Stimulated activated CD4-positive, alpha-beta T cell treated with anti-CD3 and anti-CD28 coated beads, Interleukin-4, amount 100 ng/mL, for 4 hours (primary cell): ENCODE data around the gene ACCSL.
A peak's percentile ranks its signal among the peaks of the same experiment; 100 is the strongest.

Source experiments
- DNase-seq, 2 experiments: peaks; one replicate each; pipeline ENCODE4 v3.0.0-alpha.2; 2020

Gene ACCSL

GRCh38 chr11:44018829-44019228 is 29.0 kb upstream of the ACCSL start:
- no peak for DNase-seq

DNA sequence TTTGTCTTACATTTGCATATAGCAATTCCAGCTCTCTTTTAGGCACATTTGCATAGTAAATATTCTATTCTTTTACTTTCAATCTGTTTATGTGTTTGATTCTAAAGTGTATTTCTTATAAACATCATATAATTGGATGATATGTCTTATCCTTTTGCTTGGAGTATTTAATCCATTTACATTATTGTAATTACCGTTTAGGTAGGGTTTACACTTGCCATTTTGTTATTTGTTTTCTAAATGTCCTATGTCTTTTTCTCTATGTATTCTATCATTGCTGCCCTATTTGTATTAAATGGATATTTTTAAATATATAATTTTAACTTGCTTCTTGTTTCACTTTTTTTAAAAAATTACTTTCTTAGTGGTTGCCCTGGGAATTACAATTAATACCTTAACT is 22.8 kb upstream of the ACCSL start:
- no peak for DNase-seq

DNA sequence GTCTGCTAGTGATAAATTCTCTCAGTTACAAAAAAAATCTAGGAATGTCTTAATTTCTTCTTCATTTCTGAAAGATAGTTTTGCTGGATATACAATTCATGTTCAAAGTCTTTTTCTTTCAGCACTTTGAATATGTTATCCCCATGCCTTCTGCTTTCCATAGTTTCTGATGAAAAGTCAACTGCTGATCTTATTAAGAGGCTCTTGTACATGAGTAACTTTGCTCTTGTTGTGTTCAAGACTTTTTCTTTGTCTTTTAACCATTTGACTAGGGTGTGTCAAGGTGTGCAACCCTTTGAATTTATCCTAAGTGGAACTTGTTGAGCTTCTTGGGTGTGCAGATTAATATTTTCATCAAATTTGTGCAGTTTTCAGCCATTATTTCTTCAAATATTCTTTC is 22.1 kb upstream of the ACCSL start:
- DNase-seq = no peak

- no peak for DNase-seq
Measured at GRCh38 chr11:44028401-44028800, 19.4 kb upstream of the ACCSL start.

DNA sequence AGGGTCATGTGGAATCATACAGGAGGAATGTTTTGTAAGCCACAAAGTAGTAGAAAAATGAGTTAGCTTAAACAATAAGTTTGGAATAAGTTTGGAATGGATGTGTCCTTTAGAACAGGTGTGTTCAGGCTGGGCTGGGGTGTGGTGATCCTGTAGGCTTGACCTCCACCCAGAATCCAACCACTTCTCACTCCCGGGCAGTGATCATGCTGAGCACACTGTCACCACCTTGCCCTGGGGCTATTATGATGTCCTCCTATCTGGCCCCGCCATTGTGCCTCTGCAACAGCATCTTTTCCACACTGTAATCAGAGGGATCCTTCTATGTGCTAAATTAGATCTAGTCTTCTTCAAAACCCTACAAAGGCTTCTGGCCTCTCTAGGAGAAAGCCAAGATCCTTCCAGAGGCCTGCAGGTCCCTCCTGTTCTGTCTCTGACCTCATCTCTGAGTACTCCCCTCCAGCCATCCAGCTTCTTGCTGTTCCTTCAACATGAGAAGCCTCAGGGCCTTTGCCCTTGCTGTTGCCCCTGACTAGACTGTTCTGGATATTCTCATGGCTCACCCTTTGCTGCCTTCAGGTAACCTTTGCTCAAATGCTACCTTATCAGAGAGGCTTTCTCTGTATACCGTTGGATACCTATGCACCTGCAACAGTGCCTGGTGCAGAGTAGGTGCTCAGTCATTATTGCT is 18.8 kb upstream of the ACCSL start:
- no peak for DNase-seq

- no peak for DNase-seq
Measured at GRCh38 chr11:44029507-44029845, 18.3 kb upstream of the ACCSL start.

GRCh38 chr11:44029977-44030911 is 17.5 kb upstream of the ACCSL start:
- no peak for DNase-seq

DNA sequence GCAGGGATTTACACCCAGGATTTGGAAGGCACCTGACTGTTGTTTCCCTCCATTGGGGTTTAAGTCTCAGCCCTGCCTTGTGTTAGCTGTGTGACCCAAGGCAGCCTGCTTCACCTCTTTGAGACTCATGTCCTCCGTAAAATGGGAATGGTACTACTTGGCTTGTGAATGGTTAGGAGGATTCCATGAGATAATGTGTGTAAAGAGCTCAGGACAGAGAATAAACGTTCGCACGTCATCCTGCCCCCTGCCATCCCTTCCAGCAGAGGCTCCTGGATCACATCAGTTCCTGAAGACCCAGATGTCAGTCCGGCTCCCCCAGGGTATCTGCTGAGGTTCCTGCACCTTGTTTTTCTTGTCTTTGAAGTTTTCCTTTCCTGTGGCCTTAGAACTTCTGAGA is 16.8 kb upstream of the ACCSL start:
- no peak for DNase-seq

GRCh38 chr11:44031549-44031948 is 16.2 kb upstream of the ACCSL start:
- DNase-seq = no peak

DNA sequence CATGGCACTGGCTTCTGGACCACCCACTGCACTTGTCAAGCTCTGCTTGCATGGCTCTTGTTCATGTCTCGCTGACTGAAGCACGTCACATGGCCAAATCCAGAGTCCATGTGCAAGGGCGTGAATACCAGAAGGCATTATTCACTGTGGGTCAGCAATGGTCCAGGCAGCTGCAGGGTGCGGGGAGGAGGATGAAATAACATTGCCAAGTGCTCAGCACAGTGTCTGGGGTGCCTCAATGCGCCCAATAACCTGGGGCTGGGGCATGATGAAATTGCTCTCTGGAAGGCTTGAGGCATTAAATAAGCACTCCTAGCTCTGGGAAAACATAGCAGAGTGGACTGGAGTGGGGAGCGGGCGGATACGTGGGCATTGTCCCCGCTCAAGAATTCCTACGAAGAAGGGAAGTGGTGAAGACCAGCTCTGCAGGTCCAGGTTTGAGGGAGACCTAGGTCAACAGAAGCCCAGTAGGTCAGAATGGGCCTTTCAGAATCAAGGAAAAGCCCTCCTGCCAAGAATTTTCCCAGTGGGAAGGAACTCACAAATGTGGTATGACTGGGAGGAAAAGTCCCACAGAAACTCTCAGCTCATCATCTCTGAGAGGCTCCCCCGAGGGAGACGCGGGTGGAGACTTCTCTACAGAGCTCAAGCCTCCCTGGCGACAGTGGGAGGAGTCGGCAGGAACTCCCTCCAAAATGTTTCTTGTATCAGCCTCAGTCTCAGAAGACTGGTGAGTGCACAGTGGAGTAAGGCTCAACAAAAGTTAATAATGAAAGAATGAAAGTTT is 15.3 kb upstream of the ACCSL start:
- DNase-seq = no peak

GRCh38 chr11:44033411-44033850 is 14.3 kb upstream of the ACCSL start:
- no peak for DNase-seq

DNA sequence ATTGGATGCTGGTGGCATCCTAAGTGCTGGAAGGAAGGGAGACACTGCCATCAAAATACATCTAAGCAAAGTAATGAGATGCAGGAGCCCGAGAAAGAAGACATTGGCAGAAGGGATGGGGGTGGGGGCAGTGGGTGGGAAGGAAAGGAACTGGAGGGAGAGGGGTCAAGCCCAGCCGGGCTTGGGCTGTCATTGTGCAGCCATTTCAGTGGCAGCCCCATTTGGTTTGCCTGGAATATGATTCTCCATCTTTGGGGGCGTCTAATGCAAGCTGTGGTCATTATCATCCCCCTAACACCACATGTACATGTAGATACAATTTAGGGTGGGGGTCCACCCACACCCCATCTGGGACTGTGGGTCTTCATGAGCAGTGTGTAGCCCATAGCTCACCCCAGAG is 13.9 kb upstream of the ACCSL start:
- DNase-seq = no peak

DNA sequence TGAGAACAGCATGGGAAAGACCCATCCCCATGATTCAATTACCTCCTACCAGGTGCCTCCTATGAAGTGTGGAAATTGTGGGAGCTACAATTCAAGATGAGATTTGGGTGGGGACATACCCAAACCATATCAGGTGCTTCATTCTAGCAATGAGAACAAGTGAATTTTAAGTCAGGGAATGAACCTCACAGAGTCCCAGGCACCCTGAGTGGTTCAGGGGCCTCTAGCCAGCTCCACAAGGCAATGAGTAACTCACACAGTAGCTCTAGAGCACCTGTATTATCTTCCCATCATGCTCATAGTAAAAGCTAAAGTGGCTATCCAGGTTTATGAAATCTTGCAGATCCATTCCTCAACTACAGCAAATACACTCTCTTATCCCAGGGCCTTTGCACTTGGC is 13.1 kb upstream of the ACCSL start:
- DNase-seq = no peak

GRCh38 chr11:44036811-44037657 is 10.7 kb upstream of the ACCSL start:
- DNase-seq = peak in 1 of 2 experiments; percentile 5

DNA sequence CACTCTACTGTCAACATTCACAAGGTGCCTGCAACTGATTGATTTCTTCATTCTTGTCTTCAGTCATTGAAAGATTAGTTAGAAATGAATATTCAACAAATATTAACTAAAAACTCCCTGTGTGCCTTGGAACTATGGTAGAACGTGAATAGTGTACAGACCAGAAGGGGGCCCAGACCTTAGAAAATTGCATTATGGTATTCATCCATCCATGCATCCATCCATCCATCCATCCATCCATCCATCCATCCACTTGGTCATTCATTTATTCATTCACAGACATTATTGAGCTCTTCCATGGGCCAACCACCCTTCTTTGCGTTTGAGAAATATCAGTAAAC is 10.2 kb upstream of the ACCSL start:
- DNase-seq = no peak

DNA sequence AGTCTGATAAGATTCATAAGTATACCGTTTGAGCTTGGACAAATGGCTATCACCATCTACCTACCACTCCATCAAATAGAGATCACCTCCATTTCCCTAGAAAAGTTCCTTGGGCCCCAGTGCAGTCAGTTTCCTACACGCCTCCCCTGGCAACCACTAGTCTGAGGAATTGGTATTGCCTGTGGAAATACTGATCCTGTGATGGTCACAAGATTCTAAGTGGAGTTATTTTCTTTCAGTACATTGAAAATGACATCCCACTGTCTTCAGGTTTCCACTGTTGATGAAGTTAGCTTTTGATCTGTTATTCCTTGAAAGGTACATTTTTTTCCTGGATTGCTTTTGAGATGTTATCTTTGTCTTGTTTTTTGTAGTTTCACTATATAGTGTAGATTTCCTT is 4.6 kb upstream of the ACCSL start:
- no peak for DNase-seq

- DNase-seq = no peak
Measured at GRCh38 chr11:44046182-44046581, 1.6 kb upstream of the ACCSL start.

- DNase-seq = no peak
Measured at GRCh38 chr11:44047298-44047697, 483 bp upstream of the ACCSL start.

- no peak for DNase-seq
Measured at GRCh38 chr11:44049832-44050231, 2.1 kb downstream of the ACCSL start.

DNA sequence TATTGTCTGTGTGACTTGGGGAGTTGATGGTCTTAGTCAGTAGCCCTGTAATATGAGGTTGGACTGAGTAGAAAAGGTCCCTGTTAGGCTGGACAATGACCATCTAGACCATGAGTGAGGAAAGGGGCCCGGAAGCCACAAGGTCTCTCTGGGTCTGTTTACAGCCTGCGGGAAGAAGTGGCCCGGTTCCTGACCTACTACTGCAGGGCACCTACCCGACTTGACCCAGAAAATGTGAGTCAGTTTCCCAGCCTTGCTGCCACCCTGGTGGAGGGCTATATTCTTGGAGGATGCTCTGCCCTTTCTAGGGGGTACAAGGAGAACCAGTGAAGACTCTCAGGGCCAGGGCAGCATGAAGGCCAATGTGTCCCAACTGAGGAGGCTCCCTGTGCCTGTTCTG is 3.4 kb downstream of the ACCSL start:
- DNase-seq = no peak

DNA sequence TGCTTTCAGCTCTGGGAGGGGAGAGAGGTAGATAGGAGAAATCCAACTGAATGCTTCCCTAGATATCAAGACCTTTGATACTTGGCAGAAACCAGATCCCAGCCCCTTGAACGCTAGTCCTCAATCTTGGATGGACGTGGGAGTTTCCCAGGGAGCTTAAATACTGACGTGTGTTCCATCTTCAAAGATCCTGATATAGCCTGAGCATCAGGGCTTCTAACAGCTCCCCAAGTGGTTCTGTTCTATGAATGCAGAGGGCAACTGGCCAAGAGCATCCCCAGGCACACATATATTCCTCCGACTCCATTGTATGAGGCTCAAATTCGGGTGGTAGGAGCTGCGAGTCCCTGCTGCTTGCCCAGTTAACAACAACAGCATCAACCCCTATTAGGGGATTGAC is 9.6 kb downstream of the ACCSL start:
- no peak for DNase-seq

GRCh38 chr11:44058275-44058674 is 10.5 kb downstream of the ACCSL start:
- no peak for DNase-seq

GRCh38 chr11:44065161-44065661 is 17.4 kb downstream of the ACCSL start:
- no peak for DNase-seq
